HEK293T (cell line): ENCODE data around the gene IL4R.
"Not testable (repeated sequence)": the region's sequence is repeated elsewhere in the genome, so short reads cannot be mapped to it uniquely, and the experiment has no call there.

Source experiments
- BHLHE40 ChIP-seq: fragments of 450-650 bp; IDR thresholded peaks from 2 replicates; pipeline ENCODE4 v1.6.1; 2016; ENCODE audit warnings: mild to moderate bottlenecking, moderate library complexity, borderline replicate concordance
- FOXM1 ChIP-seq: fragments of 450-650 bp; IDR thresholded peaks from 2 replicates; pipeline ENCODE4 v1.6.1; 2017; ENCODE audit warnings: mild to moderate bottlenecking, borderline replicate concordance
- PKNOX1 ChIP-seq: fragments of 450-650 bp; IDR thresholded peaks from 2 replicates; pipeline ENCODE4 v1.6.1; 2016
- SP1 ChIP-seq: fragments of 450-650 bp; IDR thresholded peaks from 2 replicates; pipeline ENCODE4 v1.6.1; 2017
- ZNF384 ChIP-seq: fragments of 450-650 bp; IDR thresholded peaks from 2 replicates; pipeline ENCODE4 v1.6.1; 2016

- peak; percentile 26; the same call in 1 of the 2 replicates for TF ChIP-seq ZNF384
- TF ChIP-seq SP1, FOXM1, BHLHE40, PKNOX1: not testable (repeated sequence)
These were observed 41.1 kb upstream of the IL4R start for GRCh38 chr16:27272697-27273096.
